NT2/D1 (cell line): Measurements from ENCODE around the gene SRP14.
A peak's percentile ranks its signal among the peaks of the same experiment; 100 is the strongest.

ENCODE experiments used
- DNase-seq: peaks from one replicate; pipeline ENCODE4 v3.0.0-alpha.2; 2011; ENCODE audit warnings: low read depth, low spot score
- H3K27me3 ChIP-seq: 2 replicates; pipeline ENCODE4 v1.6.0; 2011; ENCODE audit warnings: mild to moderate bottlenecking; ENCODE audit not compliant: insufficient read length, insufficient read depth
- H3K36me3 ChIP-seq: 2 replicates; pipeline ENCODE4 v1.6.1; 2011; ENCODE audit warnings: mild to moderate bottlenecking, low read length, mixed read lengths; ENCODE audit not compliant: insufficient read depth, insufficient read length
- H3K4me1 ChIP-seq: 2 replicates; pipeline ENCODE4 v1.5.1; 2011; ENCODE audit not compliant: insufficient read depth, insufficient read length
- H3K4me3 ChIP-seq: 2 replicates; pipeline ENCODE4 v1.5.1; 2011; ENCODE audit warnings: low read depth; ENCODE audit not compliant: insufficient read length
- H3K9ac ChIP-seq: 2 replicates; pipeline ENCODE4 v1.6.0; 2011; ENCODE audit warnings: low read depth; ENCODE audit not compliant: insufficient read length
- H3K9me3 ChIP-seq: 2 replicates; pipeline ENCODE4 v1.5.1; 2011; ENCODE audit warnings: mild to moderate bottlenecking, low read length; ENCODE audit not compliant: insufficient read depth
- SUZ12 ChIP-seq: IDR thresholded peaks from 2 replicates; pipeline ENCODE4 v1.6.1; 2011; ENCODE audit not compliant: insufficient read length, insufficient read depth; ENCODE audit errors: extremely low read depth
- YY1 ChIP-seq: IDR thresholded peaks from 2 replicates; pipeline ENCODE4 v1.6.1; 2011; ENCODE audit not compliant: insufficient read length, insufficient read depth
- ZNF274 ChIP-seq: IDR thresholded peaks from 2 replicates; pipeline ENCODE4 v1.6.1; 2011; ENCODE audit warnings: mild to moderate bottlenecking, low read depth, low read length

SRP14 gene

GRCh38 chr15:40038638-40039543 lies at the start of gene SRP14:
Gene SRP14 (minus strand): TSS chr15:40039181. CDS start chr15:40039116, 65 bp downstream.
- peak; percentile 83 for DNase-seq
- Histone ChIP-seq H3K4me3 (peak within 1 kb of the TSS; percentile 92), H3K4me1 (no peaks in the 10 kb centered on the region), H3K9me3 (no peaks in the 10 kb centered on the region), H3K9ac (peak within 1 kb of the TSS; percentile 97), H3K36me3 (peaks cover 45% of the 10 kb centered on the region), H3K27me3 (no peaks in the 10 kb centered on the region)
- TF ChIP-seq YY1 (no peak), SUZ12 (no peak), ZNF274 (no peak)

GRCh38 chr15:40087991-40088928 lies 49.3 kb upstream of the SRP14 start:
- H3K4me1 ChIP-seq: peaks cover 34% of the 10 kb centered on the region

DNA sequence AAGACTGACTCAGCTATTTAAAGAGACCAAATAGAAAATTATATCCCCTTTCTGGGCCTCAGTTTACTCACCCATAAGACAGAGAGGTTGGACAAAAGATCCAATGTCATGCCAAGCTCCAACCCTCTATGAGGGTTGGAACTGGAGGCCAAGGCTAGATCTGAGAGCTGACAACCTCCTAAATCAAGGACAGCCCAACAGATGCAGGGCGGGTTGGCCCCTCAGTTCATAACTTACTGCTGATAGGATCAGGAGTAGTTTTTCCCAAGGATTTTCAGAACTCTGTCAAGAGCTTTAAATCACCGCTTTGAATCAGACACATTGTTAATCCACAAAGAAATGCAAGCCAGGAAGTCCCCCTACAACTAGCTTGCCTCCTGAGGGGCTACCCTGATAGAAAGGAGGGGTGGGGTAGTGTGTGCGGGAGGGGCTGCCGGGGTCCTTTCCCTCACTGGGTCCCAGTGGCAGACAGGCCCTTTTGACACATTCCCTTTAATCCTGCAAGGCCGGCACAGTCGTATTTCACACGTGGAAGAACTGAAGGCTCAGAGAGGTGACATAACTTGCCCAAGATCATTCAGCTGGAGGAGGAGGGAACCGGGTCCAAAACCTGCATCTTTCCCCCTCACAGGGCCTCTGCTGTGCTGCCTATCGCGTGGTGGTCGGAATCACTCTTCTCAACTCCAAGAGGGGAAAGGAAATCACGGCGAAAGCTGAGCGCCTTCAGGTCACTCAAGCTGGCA lies 48.3 kb upstream of the SRP14 start:
- Histone ChIP-seq H3K4me3 (no peak overlapping the region), H3K27me3 (peaks cover 17% of the 10 kb centered on the region), H3K9ac (no peak overlapping the region), H3K9me3 (no peaks in the 10 kb centered on the region), H3K36me3 (peaks cover 17% of the 10 kb centered on the region), H3K4me1 (peaks cover 41% of the 10 kb centered on the region)
- no peak for DNase-seq
- no peak for TF ChIP-seq YY1
- TF ChIP-seq ZNF274: no peak
- no peak for TF ChIP-seq SUZ12

More at GRCh38 chr15:40087991-40088928, 49.3 kb upstream of the SRP14 start:
- Histone ChIP-seq H3K9me3 (no peaks in the 10 kb centered on the region), H3K9ac (peak overlapping the region; percentile 70), H3K27me3 (peaks cover 7% of the 10 kb centered on the region), H3K36me3 (peaks cover 17% of the 10 kb centered on the region), H3K4me3 (peak overlapping the region; percentile 11)
- TF ChIP-seq SUZ12 (no peak), YY1 (no peak), ZNF274 (no peak)
- DNase-seq: no peak

- Histone ChIP-seq H3K27me3 (peaks cover 26% of the 10 kb centered on the region), H3K9me3 (no peaks in the 10 kb centered on the region), H3K4me3 (no peak overlapping the region), H3K4me1 (peaks cover 37% of the 10 kb centered on the region), H3K36me3 (peaks cover 2% of the 10 kb centered on the region), H3K9ac (no peak overlapping the region)
- no peak for DNase-seq
- TF ChIP-seq ZNF274 (no peak), YY1 (no peak), SUZ12 (no peak)
Measured at GRCh38 chr15:40085266-40085665, 46.3 kb upstream of the SRP14 start.

DNA sequence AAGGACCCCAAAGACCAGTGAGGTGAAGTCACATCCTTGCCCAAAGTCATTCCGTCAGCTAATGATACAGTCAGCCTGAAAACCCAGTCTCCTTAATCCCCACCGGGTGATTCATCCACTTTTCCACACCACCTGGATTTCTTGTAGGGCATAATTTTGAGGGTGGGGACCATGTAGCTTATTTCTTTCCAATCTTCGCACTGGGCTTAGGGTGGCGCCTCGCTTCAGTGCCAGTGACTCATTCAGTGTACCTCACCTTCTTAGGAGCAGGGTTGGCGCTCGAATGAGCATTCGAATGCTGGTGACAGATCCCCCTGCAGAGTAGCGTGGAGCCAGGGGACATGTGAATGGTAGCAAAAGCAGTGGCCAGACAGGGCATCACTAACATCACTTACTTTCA lies 45.7 kb upstream of the SRP14 start:
- no peak overlapping the region for H3K4me3 ChIP-seq
- peaks cover 34% of the 10 kb centered on the region for H3K4me1 ChIP-seq
- H3K36me3 ChIP-seq: no peaks in the 10 kb centered on the region
- no peak for TF ChIP-seq ZNF274
- no peak for TF ChIP-seq YY1
- no peak for TF ChIP-seq SUZ12
- H3K9ac ChIP-seq: no peak overlapping the region
- DNase-seq: no peak
- H3K9me3 ChIP-seq: no peaks in the 10 kb centered on the region
- peaks cover 28% of the 10 kb centered on the region for H3K27me3 ChIP-seq

- Histone ChIP-seq H3K4me3 (no peak overlapping the region), H3K4me1 (peaks cover 21% of the 10 kb centered on the region), H3K36me3 (no peaks in the 10 kb centered on the region)
Measured at GRCh38 chr15:40082195-40082883, 43.4 kb upstream of the SRP14 start.

More at GRCh38 chr15:40082195-40082883, 43.4 kb upstream of the SRP14 start:
- H3K9me3 ChIP-seq: no peaks in the 10 kb centered on the region
- DNase-seq: no peak
- peak overlapping the region; percentile 45 for H3K9ac ChIP-seq
- H3K27me3 ChIP-seq: peaks cover 28% of the 10 kb centered on the region
- no peak for TF ChIP-seq SUZ12
- no peak for TF ChIP-seq YY1
- no peak for TF ChIP-seq ZNF274
